Mucosa of descending colon (tissue), 3 donors: ENCODE data around the gene UXS1. TPM values are rescaled to one million over a fixed set of nuclear protein-coding genes. Genes with fewer than 3 reads are reported as not detected.

Experiments used
- ATAC-seq: fragments of 200-7000 bp; cut with Tn5 transposase; one replicate; pipeline ENCODE4 v1.9.1; 2020; ENCODE audit warnings: mild to moderate bottlenecking, moderate library complexity
- DNase-seq, 3 donors: peaks; one replicate each; pipeline ENCODE4 v3.0.0-alpha.2; 2020
- H3K36me3 ChIP-seq: fragments of 200-600 bp; one replicate; pipeline ENCODE4 v1.8.0; 2021; ENCODE audit warnings: low read depth, mild to moderate bottlenecking
- H3K4me1 ChIP-seq: fragments of 200-600 bp; one replicate; pipeline ENCODE4 v1.8.0; 2021; ENCODE audit warnings: low read depth, mild to moderate bottlenecking
- H3K4me3 ChIP-seq: fragments of 200-600 bp; one replicate; pipeline ENCODE4 v1.8.0; 2021; ENCODE audit warnings: mild to moderate bottlenecking
- H3K9me3 ChIP-seq: fragments of 200-600 bp; one replicate; pipeline ENCODE4 v1.8.0; 2021; ENCODE audit warnings: mild to moderate bottlenecking
- intact Hi-C, 2 donors: fragments of 100-400 bp; cut with DNase I in 1 of 2; cut with micrococcal nuclease in 1 of 2; formaldehyde crosslinking; loops; one replicate each; pipeline versions ENCODE4 v1.11.0 to v1.11.1; 2022; cut with DNase I, micrococcal nuclease
- total RNA-seq, 3 donors: library from RNA; stranded (reverse); fragmentation: NEBNext Ultra II Directional in 2 of 3; extraction: Animal tissue kit (Norgen Biotek cat#: 25700) in 2 of 3; gene quantifications; one replicate each; pipeline versions ENCODE4 v1.2.1 to v1.2.4, GENCODE V29; 2021 to 2023
- TF ChIP-seq, protein P1 (sequence below): fragments of 200-600 bp; IDR thresholded peaks from one replicate; pipeline ENCODE4 v1.8.0; 2022; ENCODE audit warnings: antibody characterized with exemption, mild to moderate bottlenecking
- donor health status: DM: no; HTN: no; CAD: no; lungs with moderate emphysema.
- donor health status: DM: no; HTN: no; CAD: no.
- donor health status: DM: no; HTN: yes; CAD: no.

Gene UXS1
- total RNA-seq, 3 donors from 2014 or later = 26.3 to 39.0 (median 30.7) TPM

DNA sequence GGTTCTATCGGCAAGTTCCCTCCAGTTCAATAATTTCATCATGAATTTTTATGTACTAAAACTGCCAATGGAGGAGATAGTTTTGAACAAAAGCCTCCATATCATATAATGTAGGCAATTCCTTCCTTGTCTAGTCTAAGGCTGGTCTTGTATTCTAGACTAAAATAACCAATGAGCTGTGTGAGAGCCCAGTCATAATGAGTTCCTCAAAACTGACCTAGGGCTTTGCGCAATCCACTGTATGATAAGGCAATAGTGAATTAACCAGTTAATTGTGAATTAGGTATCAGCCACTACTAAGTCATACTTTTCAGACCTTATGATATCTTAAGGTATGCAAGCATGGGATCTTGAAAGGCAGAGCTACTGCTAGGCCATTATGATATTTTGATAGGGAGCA, 7.6 kb upstream of the UXS1 start:
- no peak for ATAC-seq

DNA sequence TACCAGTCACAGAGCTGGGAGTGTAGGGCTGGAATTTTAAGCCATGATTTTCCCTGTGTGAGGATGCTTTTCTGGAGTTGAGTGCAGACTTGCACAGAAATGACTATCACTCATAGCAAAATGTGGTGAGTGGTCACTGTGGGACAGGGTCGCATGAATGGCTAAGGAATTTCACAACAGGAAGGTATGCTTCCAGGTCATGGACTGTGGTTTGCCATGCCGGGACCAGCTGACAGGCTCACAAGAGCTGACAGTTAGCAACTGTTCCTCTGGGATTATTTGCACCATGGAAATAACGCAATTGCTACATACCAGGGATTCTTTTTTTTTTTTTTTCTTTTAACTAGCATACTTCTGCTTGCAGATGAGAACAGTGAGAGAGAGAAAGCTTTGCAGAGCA, 3.8 kb upstream of the UXS1 start:
- intact Hi-C loops = no loop called here
- H3K36me3 ChIP-seq = no peaks in the 10 kb centered on the region
- H3K9me3 ChIP-seq = no peaks in the 10 kb centered on the region
- ATAC-seq = no peak
- no peak overlapping the region for H3K4me3 ChIP-seq
- peaks cover under 1% of the 10 kb centered on the region for H3K4me1 ChIP-seq
- TF ChIP-seq, protein P1, sequence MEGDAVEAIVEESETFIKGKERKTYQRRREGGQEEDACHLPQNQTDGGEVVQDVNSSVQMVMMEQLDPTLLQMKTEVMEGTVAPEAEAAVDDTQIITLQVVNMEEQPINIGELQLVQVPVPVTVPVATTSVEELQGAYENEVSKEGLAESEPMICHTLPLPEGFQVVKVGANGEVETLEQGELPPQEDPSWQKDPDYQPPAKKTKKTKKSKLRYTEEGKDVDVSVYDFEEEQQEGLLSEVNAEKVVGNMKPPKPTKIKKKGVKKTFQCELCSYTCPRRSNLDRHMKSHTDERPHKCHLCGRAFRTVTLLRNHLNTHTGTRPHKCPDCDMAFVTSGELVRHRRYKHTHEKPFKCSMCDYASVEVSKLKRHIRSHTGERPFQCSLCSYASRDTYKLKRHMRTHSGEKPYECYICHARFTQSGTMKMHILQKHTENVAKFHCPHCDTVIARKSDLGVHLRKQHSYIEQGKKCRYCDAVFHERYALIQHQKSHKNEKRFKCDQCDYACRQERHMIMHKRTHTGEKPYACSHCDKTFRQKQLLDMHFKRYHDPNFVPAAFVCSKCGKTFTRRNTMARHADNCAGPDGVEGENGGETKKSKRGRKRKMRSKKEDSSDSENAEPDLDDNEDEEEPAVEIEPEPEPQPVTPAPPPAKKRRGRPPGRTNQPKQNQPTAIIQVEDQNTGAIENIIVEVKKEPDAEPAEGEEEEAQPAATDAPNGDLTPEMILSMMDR = no peak
- DNase-seq = no peak

More for the DNA sequence above, 7.6 kb upstream of the UXS1 start:
- H3K9me3 ChIP-seq = no peaks in the 10 kb centered on the region
- TF ChIP-seq, protein P1 = no peak
- H3K4me1 ChIP-seq = no peaks in the 10 kb centered on the region
- intact Hi-C loops = no loop called here
- no peak overlapping the region for H3K4me3 ChIP-seq
- H3K36me3 ChIP-seq = no peaks in the 10 kb centered on the region
- DNase-seq = no peak

DNA sequence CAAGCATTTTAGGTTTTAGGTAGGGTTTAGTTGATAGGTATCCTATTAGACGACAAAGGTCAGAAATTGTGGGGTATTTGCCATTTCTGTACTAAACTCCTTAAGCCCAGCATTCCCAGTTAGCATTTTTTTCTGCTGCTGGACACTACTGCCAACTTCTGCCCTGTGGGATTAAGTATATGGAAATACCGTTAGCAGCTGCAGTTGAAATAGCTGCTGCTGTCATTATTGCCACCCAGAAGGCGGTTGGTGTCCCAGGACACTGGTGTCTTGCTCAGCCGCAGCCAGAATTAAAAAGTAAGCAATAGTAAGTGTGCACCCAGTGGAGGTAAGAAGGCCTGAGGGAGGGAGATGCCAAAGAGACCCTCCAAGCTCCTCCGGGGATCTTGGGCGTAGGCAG, 1.9 kb upstream of the UXS1 start:
- peaks cover 6% of the 10 kb centered on the region for H3K4me1 ChIP-seq
- TF ChIP-seq, protein P1 = no peak
- H3K4me3 ChIP-seq = no peak overlapping the region
- H3K9me3 ChIP-seq = no peaks in the 10 kb centered on the region
- DNase-seq = no peak
- H3K36me3 ChIP-seq = no peaks in the 10 kb centered on the region
- ATAC-seq = no peak
- intact Hi-C loops = no loop called here

DNA sequence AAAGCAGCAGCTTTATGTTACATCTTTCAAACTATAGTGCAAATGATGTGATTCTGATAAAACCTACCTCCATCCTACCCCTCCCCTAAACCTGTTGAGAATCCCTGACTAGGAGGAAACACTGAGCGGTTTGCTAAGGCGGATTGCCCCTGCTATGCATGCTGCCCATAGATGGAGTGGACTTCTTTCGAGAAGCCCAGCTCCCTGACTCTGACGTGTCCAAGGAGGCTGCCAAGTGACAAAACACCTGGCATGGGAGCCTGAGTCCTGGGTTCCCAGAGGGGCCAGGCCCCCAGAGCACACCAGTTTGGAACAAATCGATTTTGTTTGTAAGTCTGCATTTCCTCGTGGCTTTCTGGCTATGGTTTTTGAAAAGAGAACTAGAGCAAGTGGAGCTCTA, 1.4 kb upstream of the UXS1 start:
- intact Hi-C loops = no loop called here
- TF ChIP-seq, protein P1 = no peak
- no peak for DNase-seq
- ATAC-seq = no peak
- Histone ChIP-seq H3K4me3 (no peak overlapping the region), H3K9me3 (no peaks in the 10 kb centered on the region), H3K4me1 (peaks cover 6% of the 10 kb centered on the region), H3K36me3 (no peaks in the 10 kb centered on the region)

DNA sequence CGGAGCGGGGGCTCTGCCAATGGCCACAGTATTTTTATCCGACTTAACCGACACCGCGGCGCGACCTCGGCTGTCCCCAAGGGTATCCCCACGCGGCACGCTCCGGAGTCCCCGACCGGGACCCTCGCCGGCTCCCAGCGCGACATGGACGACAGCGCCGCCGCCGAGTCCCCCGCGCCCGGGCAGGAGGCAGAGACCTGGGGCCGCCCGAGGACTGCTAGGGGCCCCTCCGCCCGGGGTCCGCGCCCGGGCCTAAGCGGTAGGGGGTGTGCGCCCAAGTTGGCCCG, 468 bp downstream of the UXS1 start:
- ATAC-seq = no peak
- Histone ChIP-seq H3K9me3 (no peaks in the 10 kb centered on the region), H3K4me3 (peak overlapping the region; percentile 72), H3K36me3 (no peaks in the 10 kb centered on the region), H3K4me1 (peaks cover 6% of the 10 kb centered on the region)
- intact Hi-C loops = no loop called here
- TF ChIP-seq, protein P1 = no peak
- DNase-seq = no peak
